GM12872 (cell line): ENCODE results near the gene PLXDC1.

Source experiments
- TF ChIP-seq, protein P1 (sequence below): IDR thresholded peaks from 3 replicates; pipeline ENCODE4 v1.5.1; 2011; ENCODE audit warnings: low read depth, mild to moderate bottlenecking, low read length, moderate library complexity; ENCODE audit not compliant: insufficient read depth

The PLXDC1 gene

GRCh38 chr17:39177256-39177655, 25.8 kb upstream of the PLXDC1 start:
- TF ChIP-seq, protein P1, sequence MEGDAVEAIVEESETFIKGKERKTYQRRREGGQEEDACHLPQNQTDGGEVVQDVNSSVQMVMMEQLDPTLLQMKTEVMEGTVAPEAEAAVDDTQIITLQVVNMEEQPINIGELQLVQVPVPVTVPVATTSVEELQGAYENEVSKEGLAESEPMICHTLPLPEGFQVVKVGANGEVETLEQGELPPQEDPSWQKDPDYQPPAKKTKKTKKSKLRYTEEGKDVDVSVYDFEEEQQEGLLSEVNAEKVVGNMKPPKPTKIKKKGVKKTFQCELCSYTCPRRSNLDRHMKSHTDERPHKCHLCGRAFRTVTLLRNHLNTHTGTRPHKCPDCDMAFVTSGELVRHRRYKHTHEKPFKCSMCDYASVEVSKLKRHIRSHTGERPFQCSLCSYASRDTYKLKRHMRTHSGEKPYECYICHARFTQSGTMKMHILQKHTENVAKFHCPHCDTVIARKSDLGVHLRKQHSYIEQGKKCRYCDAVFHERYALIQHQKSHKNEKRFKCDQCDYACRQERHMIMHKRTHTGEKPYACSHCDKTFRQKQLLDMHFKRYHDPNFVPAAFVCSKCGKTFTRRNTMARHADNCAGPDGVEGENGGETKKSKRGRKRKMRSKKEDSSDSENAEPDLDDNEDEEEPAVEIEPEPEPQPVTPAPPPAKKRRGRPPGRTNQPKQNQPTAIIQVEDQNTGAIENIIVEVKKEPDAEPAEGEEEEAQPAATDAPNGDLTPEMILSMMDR, result no peak

DNA sequence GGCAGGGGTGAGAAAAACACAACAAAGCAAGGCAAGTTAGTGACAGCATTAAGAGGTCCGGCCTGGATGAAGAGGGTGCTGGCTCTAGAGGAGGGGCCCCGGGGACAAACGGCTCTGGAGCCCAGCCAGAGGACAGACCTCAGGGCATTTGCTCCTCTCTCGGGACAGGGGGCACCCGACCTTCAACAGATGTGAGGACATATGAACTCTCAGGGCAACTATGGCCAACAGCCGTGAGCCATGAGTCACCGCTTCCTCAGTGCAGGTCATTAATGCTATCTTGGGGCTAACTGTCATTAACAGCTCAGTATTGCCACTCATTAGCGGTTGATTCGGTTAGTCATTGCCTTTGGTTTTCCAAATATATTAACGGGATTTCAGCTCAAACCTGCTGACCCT, 24.3 kb upstream of the PLXDC1 start:
- TF ChIP-seq, protein P1, result no peak

GRCh38 chr17:39174920-39175694, 23.7 kb upstream of the PLXDC1 start:
- TF ChIP-seq, protein P1, result peak; percentile 95

DNA sequence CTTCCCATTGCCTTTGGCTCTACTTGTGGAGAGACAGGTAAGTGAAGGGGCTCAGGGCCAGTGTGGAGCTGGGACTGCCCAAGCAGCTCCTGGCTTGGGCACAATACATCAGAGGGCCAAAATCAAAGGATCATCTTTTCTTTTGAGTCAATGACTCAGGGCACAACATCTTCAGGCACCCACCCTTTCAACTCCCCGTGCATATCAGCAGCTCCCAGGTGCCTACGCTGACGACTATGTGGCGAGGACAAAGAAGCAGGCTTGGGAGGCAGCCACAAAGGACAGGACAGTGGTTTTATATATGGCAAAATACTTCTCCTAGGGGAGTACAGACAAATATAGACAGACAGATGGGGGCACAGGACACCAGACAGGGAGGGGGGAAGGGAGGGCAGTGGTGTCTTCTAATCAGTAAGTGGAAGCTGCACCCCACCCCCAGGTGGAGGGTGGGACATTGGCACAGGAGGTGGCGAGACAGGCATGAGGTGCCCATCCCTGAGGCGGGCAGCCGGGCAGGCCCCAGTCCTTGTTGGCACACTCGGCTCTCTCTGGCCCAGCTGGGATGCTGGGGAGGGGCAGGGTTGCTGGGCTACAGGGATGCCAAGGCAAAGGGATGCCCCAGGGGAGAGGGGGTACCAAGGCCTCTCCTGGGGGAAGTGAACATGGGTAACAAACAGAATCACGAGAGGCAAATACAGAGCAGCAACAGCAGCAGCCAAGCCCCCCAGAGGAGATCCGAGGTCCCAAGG, 22.3 kb upstream of the PLXDC1 start:
- TF ChIP-seq, protein P1, result no peak

DNA sequence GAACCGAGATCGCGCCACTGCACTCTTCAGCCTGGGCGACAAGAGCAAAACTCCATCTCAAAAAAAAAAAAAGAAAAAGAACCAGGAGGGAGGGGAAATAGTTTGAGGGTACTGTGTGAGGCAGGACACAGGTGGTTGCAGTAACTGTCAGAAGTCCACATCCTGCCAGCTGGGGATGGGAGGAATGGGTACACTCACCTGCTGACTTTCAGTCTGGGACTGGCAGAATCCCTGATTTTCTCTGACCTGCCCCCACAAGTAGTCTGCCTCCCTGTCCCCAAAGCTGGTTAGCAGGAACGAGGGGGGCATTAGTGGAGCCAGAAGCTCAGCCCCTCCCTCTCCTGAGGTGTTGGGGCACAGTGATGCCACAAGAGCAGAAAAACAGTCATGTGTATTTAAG, 21.6 kb upstream of the PLXDC1 start:
- TF ChIP-seq, protein P1, result no peak

DNA sequence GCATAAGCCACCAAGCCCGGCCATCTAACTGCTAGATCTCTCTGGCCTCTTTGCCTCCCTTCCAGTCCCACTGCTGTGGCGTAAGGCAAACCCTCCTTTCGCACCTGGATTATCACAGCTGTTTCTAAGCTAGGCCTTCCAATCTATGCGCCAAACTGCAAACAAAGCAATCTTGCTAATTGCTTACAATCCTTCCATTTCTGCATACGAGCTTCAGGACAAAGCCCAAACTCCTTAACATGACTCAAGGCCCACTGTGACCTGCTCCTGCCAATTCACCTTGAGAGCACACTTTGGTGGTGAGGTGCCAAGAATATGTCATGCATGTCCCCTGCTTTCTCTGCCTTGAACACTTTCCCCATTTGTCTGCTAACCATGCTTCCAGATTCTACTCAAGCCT, 20.5 kb upstream of the PLXDC1 start:
- TF ChIP-seq, protein P1, result no peak

DNA sequence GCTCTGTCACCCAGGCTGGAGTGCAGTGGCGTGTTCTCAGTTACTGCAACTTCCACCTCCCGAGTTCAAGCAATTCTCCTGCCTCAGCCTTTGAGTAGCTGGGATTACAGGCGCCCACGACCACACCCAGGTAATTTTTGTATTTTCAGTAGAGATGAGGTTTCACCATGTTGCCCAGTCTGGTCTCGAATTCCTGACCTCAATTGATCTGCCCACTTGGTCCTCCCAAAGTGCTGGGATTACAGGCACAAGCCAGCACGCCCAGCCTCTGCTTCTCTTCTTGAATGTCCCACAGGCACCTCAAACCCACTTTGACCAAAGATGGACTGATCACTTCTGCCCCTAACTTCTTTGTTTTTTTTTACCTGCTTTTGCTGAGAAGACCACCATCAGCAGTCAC, 19.1 kb upstream of the PLXDC1 start:
- TF ChIP-seq, protein P1, result no peak
